Psoas muscle (tissue), 8 donors: ENCODE data around the gene SUV39H2. TPM values are rescaled to one million over a fixed set of nuclear protein-coding genes. Genes with fewer than 3 reads are reported as not detected.

Source experiments
- ATAC-seq, 4 donors: fragments of 200-7000 bp; cut with Tn5 transposase; one replicate each; pipeline ENCODE4 v1.9.1; 2020; ENCODE audit warnings: moderate library complexity in 3 of 4, mild to moderate bottlenecking in 2 of 4
- DNase-seq, 2 donors: peaks; one replicate each; pipeline ENCODE4 v3.0.0-alpha.2; 2020
- H3K27ac ChIP-seq: fragments of 200-600 bp; one replicate; pipeline ENCODE4 v1.8.0; 2022
- H3K27me3 ChIP-seq, 3 donors: fragments of 200-600 bp in 1 of 3; one replicate each; pipeline versions ENCODE4 v1.6.1 to v1.8.0; 2013 to 2022; ENCODE audit warnings: low read length in 2 of 3, mild to moderate bottlenecking in 2 of 3, moderate library complexity in 1 of 3; ENCODE audit not compliant: insufficient read depth in 3 of 3
- H3K36me3 ChIP-seq, 2 donors: fragments of 200-600 bp in 1 of 2; one replicate each; pipeline versions ENCODE4 v1.6.1 to v1.8.0; 2013 to 2022; ENCODE audit warnings: low read depth in 1 of 2, mild to moderate bottlenecking in 1 of 2, moderate library complexity in 1 of 2; ENCODE audit not compliant: insufficient read depth in 1 of 2
- H3K4me1 ChIP-seq: fragments of 200-600 bp; one replicate; pipeline ENCODE4 v1.8.0; 2022
- H3K4me3 ChIP-seq: fragments of 200-600 bp; one replicate; pipeline ENCODE4 v1.8.0; 2022; ENCODE audit warnings: mild to moderate bottlenecking
- H3K9me3 ChIP-seq: fragments of 200-600 bp; one replicate; pipeline ENCODE4 v1.8.0; 2022
- CTCF ChIP-seq: fragments of 200-600 bp; IDR thresholded peaks from one replicate; pipeline ENCODE4 v1.8.0; 2022; ENCODE audit warnings: antibody characterized with exemption
- WGBS, 3 donors: extraction: QIAGEN DNeasy Blood & Tissue Kit; methylation state at CpG; one replicate each; pipeline versions ENCODE4 v1.1.6 to v1.1.7; 2013; 5-methylcytosine and 5-hydroxymethylcytosine counted together
- intact Hi-C, 2 donors: fragments of 100-400 bp; cut with DNase I; formaldehyde crosslinking; loops; one replicate each; pipeline versions ENCODE4 v1.11.0 to v1.14.2; 2022
- polyA plus RNA-seq, 3 donors: library from polyadenylated mRNA; stranded (reverse); fragments of 200-250 nt; gene quantifications; one replicate each; pipeline ENCODE4 v1.2.3, GENCODE V29; 2013
- total RNA-seq, 4 donors: library from RNA; stranded (reverse); fragmentation: NEBNext Ultra II Directional in 2 of 4; extraction: Animal tissue kit (Norgen Biotek cat#: 25700) in 2 of 4; gene quantifications; one replicate each; pipeline versions ENCODE4 v1.2.1 to v1.2.4, GENCODE V29; 2021 to 2023
- donor health status: healthy with polysubstance abuse.
- donor health status: DM: no; HTN: no; CAD: no; lungs with moderate emphysema.
- donor health status: Bipolar disorder and iron deficiency.
- donor health status: healthy.
- donor health status: DM: yes; HTN: yes; CAD: no.
- donor health status: DM: no; HTN: no; CAD: no.
- donor health status: DM: no; HTN: no; CAD: no.
- donor health status: DM: yes; HTN: yes; CAD: no.

Gene SUV39H2
- total and polyA plus RNA-seq, 7 donors, result 2.3 to 7.9 (median 5.9) TPM

GRCh38 chr10:14843327-14843988 lies 35.2 kb upstream of the SUV39H2 start:
- 83 to 92% (median 84%) methylated on average over 15 of the region's 15 CpGs for WGBS, 3 donors
- no peak for ATAC-seq
- DNase-seq, result no peak
- Histone ChIP-seq H3K27me3 (no peaks in the 10 kb centered on the region), H3K36me3 (peaks cover 17 to 61% of the 10 kb centered on the region in 2 donors), H3K27ac (no peak overlapping the region), H3K4me1 (peaks cover 7% of the 10 kb centered on the region), H3K4me3 (no peak overlapping the region), H3K9me3 (no peaks in the 10 kb centered on the region)
- intact Hi-C loops, result no loop called here
- no peak for TF ChIP-seq CTCF

GRCh38 chr10:14844948-14845347 lies 33.7 kb upstream of the SUV39H2 start:
- no peaks in the 10 kb centered on the region for H3K27me3 ChIP-seq
- 78 to 87% (median 85%) methylated on average over 2 of the region's 2 CpGs for WGBS, 3 donors
- no peak for ATAC-seq
- no peak for DNase-seq
- intact Hi-C loops, result loop anchor here in 1 of 2 donors (5.0 kb wide), 1 partner anchor 1067 kb away; no protein-coding TSS in a partner anchor
- no peak for TF ChIP-seq CTCF
- no peak overlapping the region for H3K4me3 ChIP-seq
- no peak overlapping the region for H3K27ac ChIP-seq
- H3K4me1 ChIP-seq, result no peaks in the 10 kb centered on the region
- H3K9me3 ChIP-seq, result no peaks in the 10 kb centered on the region
- H3K36me3 ChIP-seq, result peaks cover 17 to 72% of the 10 kb centered on the region in 2 donors

GRCh38 chr10:14852236-14852635 lies 26.4 kb upstream of the SUV39H2 start:
- no peaks in the 10 kb centered on the region for H3K9me3 ChIP-seq
- no peak for DNase-seq
- ATAC-seq, result no peak
- no peaks in the 10 kb centered on the region for H3K27me3 ChIP-seq
- H3K27ac ChIP-seq, result no peak overlapping the region
- intact Hi-C loops, result no loop called here
- H3K36me3 ChIP-seq, result peaks cover 0 to 71% of the 10 kb centered on the region in 2 donors
- H3K4me1 ChIP-seq, result peaks cover 5% of the 10 kb centered on the region
- no peak overlapping the region for H3K4me3 ChIP-seq
- 93 to 94% (median 94%) methylated on average over 3 of the region's 3 CpGs for WGBS, 3 donors
- no peak for TF ChIP-seq CTCF

- H3K27me3 ChIP-seq, result no peaks in the 10 kb centered on the region
- H3K4me3 ChIP-seq, result no peak overlapping the region
- no peak overlapping the region for H3K27ac ChIP-seq
- WGBS, 3 donors, result 88 to 93% (median 89%) methylated on average over 1 of the region's 1 CpG
- no peak for TF ChIP-seq CTCF
- intact Hi-C loops, result no loop called here
- H3K4me1 ChIP-seq, result peaks cover 10% of the 10 kb centered on the region
- ATAC-seq (no peak), DNase-seq (no peak)
- H3K36me3 ChIP-seq, result peaks cover 0 to 73% of the 10 kb centered on the region in 2 donors
- H3K9me3 ChIP-seq, result no peaks in the 10 kb centered on the region
Measured at GRCh38 chr10:14855453-14855852, 23.2 kb upstream of the SUV39H2 start.
